Islet of Langerhans (tissue), 1 donor: ENCODE results near the gene AGBL4.
A peak's percentile ranks its signal among the peaks of the same experiment; 100 is the strongest.

ENCODE experiments used
- FAIRE-seq: peaks from one replicate; lab custom pipeline; 2011; peaks lifted over from hg19 to GRCh38; lab: Jason Lieb, UNC

The AGBL4 gene

GRCh38 chr1:49694251-49694827 is 329.4 kb downstream of the AGBL4 start:
- no peak for FAIRE-seq

GRCh38 chr1:49686107-49686506 is 337.6 kb downstream of the AGBL4 start:
- no peak for FAIRE-seq

GRCh38 chr1:49677706-49678105 is 346.0 kb downstream of the AGBL4 start:
- FAIRE-seq, result no peak

GRCh38 chr1:49651136-49651535 is 372.6 kb downstream of the AGBL4 start:
- FAIRE-seq, result no peak

DNA sequence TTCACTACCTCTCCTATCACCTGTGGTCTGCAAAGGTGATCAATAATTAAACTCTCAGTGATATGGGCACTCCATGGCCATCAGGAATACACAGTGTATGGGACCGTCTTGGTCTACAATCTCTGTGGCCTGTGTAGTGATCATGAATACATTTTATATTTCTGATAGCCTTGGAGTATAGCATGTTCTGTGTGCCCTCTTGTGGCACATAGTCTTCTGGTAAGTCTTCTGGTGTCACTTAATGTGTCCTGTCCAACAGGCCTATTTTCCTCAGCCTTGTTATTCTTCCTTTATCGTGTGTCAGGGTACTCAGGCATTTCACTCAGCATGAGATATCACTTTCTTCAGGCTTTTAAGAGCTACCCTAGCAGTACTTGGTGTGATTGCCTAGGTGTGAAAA is 393.6 kb downstream of the AGBL4 start:
- FAIRE-seq, result no peak

DNA sequence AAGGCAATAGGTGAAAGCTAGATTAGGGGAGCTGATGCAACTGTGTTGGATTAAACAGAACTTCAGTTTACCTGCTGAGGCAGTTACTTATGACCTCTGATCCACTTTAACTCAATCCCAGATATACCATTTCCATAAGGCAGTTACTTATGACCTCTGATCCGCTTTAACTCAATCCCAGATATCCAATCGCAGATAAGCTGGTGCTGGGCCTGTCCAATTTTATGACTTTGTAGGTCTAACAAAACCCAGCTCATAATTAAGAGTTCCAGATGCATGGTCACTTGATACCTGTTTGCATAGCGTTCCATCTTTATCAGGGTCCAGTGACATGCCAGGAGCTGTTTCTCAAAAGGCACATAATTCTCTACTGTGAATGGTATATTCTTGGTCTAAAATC is 396.0 kb downstream of the AGBL4 start:
- no peak for FAIRE-seq

DNA sequence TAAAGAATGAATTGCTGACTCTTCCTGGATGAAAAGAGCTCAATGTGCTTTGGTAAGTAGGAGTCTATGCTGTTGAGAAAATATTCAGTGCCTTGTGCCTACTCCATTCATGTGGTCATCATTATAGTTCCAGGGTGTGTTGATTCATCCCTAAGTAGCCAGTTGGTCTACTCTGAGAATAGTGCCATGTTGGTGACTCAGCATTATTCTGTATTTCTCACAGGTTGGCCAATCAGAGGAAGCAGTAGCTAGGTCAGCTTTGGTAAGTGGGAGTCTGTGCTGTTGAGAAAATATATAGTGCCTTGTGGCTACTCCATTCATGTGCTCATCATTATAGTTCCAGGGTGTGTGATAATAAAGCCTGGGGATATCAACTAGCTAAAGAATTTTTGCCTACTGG is 397.3 kb downstream of the AGBL4 start:
- no peak for FAIRE-seq

DNA sequence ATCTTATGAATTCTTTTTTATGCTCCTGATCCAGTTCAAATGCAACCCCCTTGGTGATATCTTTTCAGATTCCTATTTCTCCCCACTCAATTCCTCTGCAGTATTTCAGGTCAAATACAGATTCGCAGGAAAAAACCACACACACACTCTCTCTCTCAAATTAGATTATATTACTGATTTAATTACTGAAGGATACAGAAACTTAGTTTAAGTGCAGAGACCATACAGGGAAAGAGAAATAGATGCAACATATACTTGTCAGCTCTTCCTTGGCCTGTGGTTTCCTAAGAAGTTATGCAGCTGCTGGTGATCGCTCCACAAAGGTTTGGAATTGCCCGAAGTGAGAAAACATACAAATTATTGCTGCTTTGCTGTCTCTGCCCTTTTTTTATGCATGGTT is 400.9 kb downstream of the AGBL4 start:
- FAIRE-seq, result no peak

DNA sequence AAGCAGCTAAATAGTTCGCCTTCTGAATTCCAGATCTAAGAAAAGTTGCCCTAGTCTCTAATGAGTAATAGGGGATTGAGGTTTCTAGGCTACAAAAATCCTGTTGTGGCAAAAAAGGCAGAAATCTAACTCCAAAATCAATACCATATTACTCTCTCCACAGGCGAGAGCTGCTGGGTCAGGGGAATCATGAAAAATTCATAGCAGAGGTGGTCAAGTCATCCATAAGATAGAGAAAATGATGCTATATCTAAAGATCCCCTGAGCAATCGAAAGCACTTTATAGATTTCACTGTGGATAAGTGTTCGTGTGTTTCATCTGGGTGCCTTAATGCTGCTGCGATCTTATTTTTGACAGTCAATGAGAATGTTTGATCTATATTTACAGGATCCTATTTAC is 417.7 kb downstream of the AGBL4 start:
- no peak for FAIRE-seq

DNA sequence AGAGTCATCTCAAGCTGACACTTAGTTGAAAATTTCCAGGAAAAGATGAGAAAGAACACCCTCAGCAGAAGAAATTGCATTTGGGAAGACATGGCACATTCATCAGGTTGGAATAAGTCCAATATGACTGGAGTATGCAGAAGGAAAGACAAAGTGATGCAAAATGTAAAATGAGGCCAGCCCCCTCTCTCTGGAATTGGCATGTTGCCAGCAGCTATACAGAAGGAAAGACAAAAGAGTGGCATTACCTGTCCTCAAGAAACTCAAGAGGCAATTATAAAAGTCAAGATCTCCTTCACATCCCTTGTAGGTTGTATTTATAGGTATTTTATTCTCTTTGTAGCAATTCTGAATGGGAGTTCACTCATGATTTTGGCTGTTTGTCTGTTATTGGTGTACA is 426.3 kb downstream of the AGBL4 start:
- FAIRE-seq, result no peak

GRCh38 chr1:49576327-49576901 is 447.3 kb downstream of the AGBL4 start:
- FAIRE-seq, result no peak

- no peak for FAIRE-seq
Measured at GRCh38 chr1:49556676-49557234, 467.0 kb downstream of the AGBL4 start.

DNA sequence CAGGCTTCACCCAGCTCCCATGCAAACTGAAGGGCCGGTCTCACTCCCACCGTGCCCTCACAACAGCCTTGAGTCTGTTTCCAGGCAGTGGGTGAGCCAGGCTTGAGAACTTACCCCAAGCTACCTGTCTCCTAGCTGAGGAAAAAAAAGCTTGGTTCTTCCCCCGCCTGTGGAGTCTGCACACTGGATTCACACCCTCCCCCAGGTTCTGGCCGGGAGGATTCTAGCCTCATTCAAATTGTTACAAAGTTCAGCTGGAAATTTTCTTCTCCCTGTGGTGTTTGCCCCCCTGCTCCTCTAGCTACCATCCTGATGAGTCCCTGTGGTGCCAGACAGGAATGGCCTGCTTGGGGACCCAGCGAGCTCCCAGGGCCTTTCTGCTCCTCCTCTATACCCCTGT is 471.7 kb downstream of the AGBL4 start:
- no peak for FAIRE-seq

DNA sequence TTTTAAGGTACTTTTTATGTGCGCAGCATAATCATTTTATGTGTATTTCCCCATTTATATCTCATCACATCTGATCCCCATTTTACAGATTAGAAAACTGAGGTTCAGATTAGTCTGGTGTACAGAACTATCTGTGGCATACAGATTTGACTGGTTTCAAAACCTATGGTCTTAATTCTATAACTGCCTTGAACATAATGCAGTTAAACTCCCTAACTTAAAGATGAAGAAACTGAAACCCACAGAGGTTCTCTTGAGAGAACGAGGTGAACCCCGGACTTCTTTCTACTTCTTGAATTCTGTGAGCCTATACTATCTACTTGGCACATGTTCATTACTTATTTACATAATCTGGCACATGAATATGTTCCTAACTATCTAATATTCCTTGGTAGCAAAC is 479.1 kb downstream of the AGBL4 start:
- no peak for FAIRE-seq

DNA sequence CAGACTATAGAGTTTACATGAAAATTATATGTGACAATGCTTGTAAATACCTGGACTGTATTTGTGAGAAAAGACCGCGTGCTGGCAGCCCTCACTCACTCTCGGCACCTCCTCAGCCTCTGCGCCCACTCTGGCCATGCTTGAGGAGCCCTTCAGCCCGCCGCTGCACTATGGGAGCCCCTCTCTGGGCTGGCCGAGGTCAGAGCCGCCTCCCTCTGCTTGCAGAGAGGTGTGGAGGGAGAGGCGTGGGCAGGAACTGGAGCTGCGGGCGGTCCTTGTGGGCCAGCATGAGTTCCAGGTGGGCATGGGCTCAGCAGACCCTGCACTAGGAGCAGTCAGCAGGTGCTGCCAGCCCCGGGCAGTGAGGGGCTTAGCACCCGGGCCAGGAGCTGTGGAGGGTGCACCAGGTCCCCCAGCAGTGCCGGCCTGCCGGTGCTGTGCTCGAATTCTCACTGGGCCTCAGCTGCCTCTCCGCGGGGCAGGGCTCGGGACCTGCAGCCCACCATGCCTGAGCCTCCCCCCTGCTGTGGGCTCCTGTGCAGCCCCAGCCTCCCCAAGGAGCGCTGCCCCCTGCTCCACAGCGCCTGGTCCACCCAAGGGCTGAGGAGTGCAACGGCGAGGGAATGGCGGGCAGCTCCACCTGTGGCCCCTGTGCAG is 482.5 kb downstream of the AGBL4 start:
- no peak for FAIRE-seq

- FAIRE-seq, result no peak
Measured at GRCh38 chr1:49527606-49528305, 496.0 kb downstream of the AGBL4 start.

DNA sequence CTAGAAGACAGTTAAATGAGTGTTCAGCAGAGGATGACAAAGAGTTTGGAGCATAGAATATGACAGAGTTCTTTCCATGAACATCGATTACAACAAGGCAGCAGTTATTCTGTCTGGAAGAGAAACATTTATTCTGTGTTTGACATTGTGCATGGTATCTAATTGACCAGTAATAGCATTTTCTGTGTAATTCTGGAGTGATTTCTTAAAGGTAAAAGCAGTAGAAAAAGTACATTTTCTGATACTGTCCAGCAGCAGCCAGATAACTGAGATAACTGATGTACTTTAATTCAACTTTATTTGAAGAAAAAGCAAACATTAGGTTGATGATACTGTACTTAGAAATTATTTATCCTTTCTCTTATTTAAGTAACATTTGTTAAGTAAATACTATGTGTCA is 497.1 kb downstream of the AGBL4 start:
- peak; percentile 75 for FAIRE-seq

DNA sequence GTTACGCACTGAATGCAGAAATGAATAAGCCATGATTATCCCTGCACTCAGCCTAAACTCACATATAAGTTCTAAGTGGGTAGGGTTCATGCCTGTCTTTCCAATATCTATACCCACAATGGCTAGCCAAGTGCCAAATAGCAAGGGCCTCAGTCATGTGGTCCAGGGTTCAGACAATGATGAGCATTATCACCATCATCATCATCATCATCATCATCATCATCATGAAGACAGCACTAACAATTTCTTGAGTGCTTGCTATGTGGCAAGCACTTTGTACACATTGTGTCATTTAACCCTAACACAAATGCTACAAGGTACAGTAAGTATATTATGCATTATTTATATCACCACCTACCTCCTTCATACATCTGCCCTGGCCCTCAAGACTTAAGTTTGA is 500.0 kb downstream of the AGBL4 start:
- FAIRE-seq, result no peak

- FAIRE-seq, result no peak
Measured at GRCh38 chr1:49466961-49467360, 556.8 kb downstream of the AGBL4 start.

DNA sequence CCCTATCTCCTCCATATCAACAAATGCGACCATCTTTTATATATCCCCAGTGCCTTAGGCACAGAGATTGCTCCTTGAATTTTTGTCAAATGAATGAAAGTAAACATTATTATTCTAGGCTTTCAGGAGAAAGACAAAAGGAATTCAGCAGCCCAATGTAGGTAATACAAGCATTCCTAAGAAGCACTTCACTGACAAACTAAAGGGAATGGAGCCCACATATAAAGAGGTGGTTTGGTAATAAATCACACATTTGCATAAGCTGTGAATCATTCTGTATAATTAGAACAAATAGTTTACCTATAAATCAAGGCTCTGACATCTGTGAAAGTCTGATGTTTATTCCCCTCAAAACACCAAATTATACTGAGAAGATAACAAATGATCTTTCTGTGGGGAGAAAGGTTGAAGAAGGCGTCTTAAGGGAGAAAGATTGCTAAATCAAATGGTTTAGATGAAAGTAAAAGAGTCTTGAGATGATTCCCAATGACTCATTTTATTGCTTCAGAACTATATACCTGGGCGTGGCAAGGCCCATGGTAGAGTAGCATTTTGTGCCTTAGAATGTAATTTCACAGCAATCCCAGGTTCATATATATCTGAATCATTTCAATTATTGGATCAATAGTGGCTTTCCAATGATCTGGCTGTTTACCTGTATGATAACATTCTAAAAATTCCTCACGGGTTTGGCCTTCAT is 558.1 kb downstream of the AGBL4 start:
- FAIRE-seq, result no peak

- FAIRE-seq, result no peak
Measured at GRCh38 chr1:49448200-49448599, 575.6 kb downstream of the AGBL4 start.

DNA sequence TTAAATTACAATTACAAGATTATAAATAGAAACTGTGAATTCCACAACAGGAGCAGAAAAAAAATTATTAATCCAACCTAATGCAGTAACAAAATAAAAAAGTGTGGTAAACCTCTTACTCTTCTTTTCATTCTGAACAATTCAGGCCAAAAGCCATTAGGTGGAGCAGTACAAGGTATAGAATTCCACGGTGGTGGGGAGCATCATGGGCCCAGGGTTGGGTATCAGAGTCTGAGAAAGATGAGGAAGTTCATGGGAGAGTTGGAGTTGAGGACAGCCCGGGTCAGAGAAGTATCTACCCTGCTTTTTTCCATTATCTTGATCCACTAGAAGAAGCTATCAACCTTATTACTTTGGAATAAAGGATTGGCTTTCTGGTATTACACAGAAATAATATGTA is 586.9 kb downstream of the AGBL4 start:
- FAIRE-seq, result no peak

- FAIRE-seq, result no peak
Measured at GRCh38 chr1:49435291-49435690, 588.5 kb downstream of the AGBL4 start.
